K562 (cell line): ENCODE data around the gene IQGAP3. TPM values are rescaled to one million over a fixed set of nuclear protein-coding genes. Genes with fewer than 3 reads are reported as not detected.

Experiments
- ATAC-seq: fragments of 200-7000 bp; cut with Tn5 transposase; 3 replicates; pipeline ENCODE4 v1.9.1; 2020; ENCODE audit warnings: moderate library complexity
- BruUV-seq: library from RNA; stranded (reverse); fragments of 400-500 nt; replicated peaks from 2 replicates; lab custom pipeline; 2021; lab: Mats Ljungman, UMichigan
- CTCF ChIA-PET: fragments of 300-600 bp; formaldehyde crosslinking; extraction: SDS; loops from one replicate; lab custom pipeline; 2021; ENCODE audit warnings: low intra/inter-chr PET ratio; lab: Yijun Ruan, JAX
- POLR2A ChIA-PET: fragments of 300-600, 350-650 bp; sonication (Branson Sonifier 250); formaldehyde crosslinking; extraction: SDS; loops from one replicate; lab custom pipeline; 2021; ENCODE audit warnings: antibody characterized with exemption, inconsistent platforms; lab: Yijun Ruan, JAX
- DNase-seq, 4 experiments: peaks; one replicate each; pipeline versions ENCODE4 v3.0.0 to v3.0.0-alpha.2; 2011 to 2018; ENCODE audit warnings: low spot score in 3 of 4, mixed read lengths in 3 of 4; ENCODE audit errors: extremely low read depth in 1 of 4
- FAIRE-seq: peaks from 2 replicates; lab custom pipeline; 2011; peaks lifted over from hg19 to GRCh38; lab: Jason Lieb, UNC
- H2AFZ ChIP-seq: 2 replicates; pipeline ENCODE4 v1.6.0; 2011; ENCODE audit warnings: low read depth, low read length, control low read depth, inconsistent platforms
- H3K27ac ChIP-seq: fragments of 200-600 bp; 3 replicates; pipeline ENCODE4 v1.8.0; 2011; ENCODE audit warnings: low read depth, mild to moderate bottlenecking, control low read depth, inconsistent platforms, low read length, moderate library complexity, mixed read lengths; ENCODE audit errors: extremely low read depth
- H3K27me3 ChIP-seq, 2 experiments: fragments of 300-600 bp in 1 of 2; 2 replicates in 1 of 2; 3 replicates in 1 of 2; pipeline versions ENCODE4 v1.6.0 to v1.8.0; 2011; ENCODE audit warnings: inconsistent platforms in 2 of 2, low read length in 2 of 2, mild to moderate bottlenecking in 1 of 2, mixed read lengths in 1 of 2, moderate library complexity in 1 of 2; ENCODE audit not compliant: control insufficient read depth in 2 of 2, insufficient read depth in 2 of 2
- H3K36me3 ChIP-seq: fragments of 300-600 bp; 3 replicates; pipeline ENCODE4 v1.8.0; 2011; ENCODE audit warnings: mild to moderate bottlenecking, low read length, inconsistent platforms; ENCODE audit not compliant: control insufficient read depth, insufficient read depth
- H3K4me1 ChIP-seq, 2 experiments: fragments of 200-600 bp in 1 of 2; replicated peaks in 1 of 2; 2 replicates in 1 of 2; 3 replicates in 1 of 2; pipeline versions ENCODE4 v1.5.1 to v1.8.0; 2011; ENCODE audit warnings: inconsistent platforms in 2 of 2, low read length in 2 of 2, mild to moderate bottlenecking in 1 of 2, mixed read lengths in 1 of 2, moderate library complexity in 1 of 2; ENCODE audit not compliant: control insufficient read depth in 2 of 2, insufficient read depth in 2 of 2
- H3K4me2 ChIP-seq: 2 replicates; pipeline ENCODE4 v1.6.1; 2011; ENCODE audit warnings: low read length, control low read depth, inconsistent platforms, mixed read lengths; ENCODE audit not compliant: insufficient read depth
- H3K4me3 ChIP-seq: fragments of 200-600 bp; sonication (generic), shearing (Covaris generic); 2 replicates; pipeline ENCODE4 v1.5.1; 2016; ENCODE audit warnings: control low read depth, inconsistent platforms
- H3K79me2 ChIP-seq: fragments of 200-600 bp; 3 replicates; pipeline ENCODE4 v1.8.0; 2011; ENCODE audit warnings: low read length, inconsistent platforms; ENCODE audit not compliant: control insufficient read depth, insufficient read depth
- H3K9ac ChIP-seq, 2 experiments: 2 replicates each; pipeline versions ENCODE4 v1.6.0 to v1.6.1; 2011; ENCODE audit warnings: low read depth in 2 of 2, low read length in 2 of 2, control low read depth in 1 of 2, inconsistent platforms in 1 of 2, mild to moderate bottlenecking in 1 of 2, mixed read lengths in 1 of 2; ENCODE audit not compliant: insufficient read depth in 1 of 2
- H3K9me1 ChIP-seq: one replicate; pipeline ENCODE4 v1.6.0; 2011; ENCODE audit warnings: inconsistent platforms, mild to moderate bottlenecking, low read length, moderate library complexity; ENCODE audit not compliant: control insufficient read depth, insufficient read depth
- H3K9me3 ChIP-seq: replicated peaks from 2 replicates; pipeline ENCODE4 v1.5.1; 2011; ENCODE audit warnings: low read depth, low read length, inconsistent platforms; ENCODE audit not compliant: control insufficient read depth, insufficient read depth
- H4K20me1 ChIP-seq: replicated peaks from 2 replicates; pipeline ENCODE4 v1.6.1; 2011; ENCODE audit warnings: low read length, inconsistent platforms, mixed read lengths; ENCODE audit not compliant: control insufficient read depth, insufficient read depth
- CBFB ChIP-seq: sonication (generic); formaldehyde crosslinking; IDR thresholded peaks from 2 replicates; pipeline ENCODE4 v1.4.0; 2020; ENCODE audit warnings: mild to moderate bottlenecking, missing genetic modification reagents
- CEBPB ChIP-seq: fragments of 450-650 bp; IDR thresholded peaks from 2 replicates; pipeline ENCODE4 v1.6.1; 2016; ENCODE audit warnings: missing genetic modification characterization, missing compliant biosample characterization
- DNMT1 ChIP-seq: fragments of 450-650 bp; IDR thresholded peaks from 2 replicates; pipeline ENCODE4 v1.6.1; 2016; ENCODE audit warnings: antibody characterized with exemption, mild to moderate bottlenecking
- GABPA ChIP-seq: fragments of 200-800 bp; sonication (Bioruptor generic); conservative IDR thresholded peaks from 2 replicates; pipeline ENCODE4 v1.6.1; 2016; ENCODE audit warnings: low read depth, missing genetic modification characterization, missing compliant biosample characterization
- GATAD2B ChIP-seq: fragments of 450-650 bp; IDR thresholded peaks from 2 replicates; pipeline ENCODE4 v1.6.1; 2017; ENCODE audit warnings: mild to moderate bottlenecking, borderline replicate concordance
- HNRNPK ChIP-seq: fragments of 200-400 bp; formaldehyde crosslinking; IDR thresholded peaks from one replicate; pipeline ENCODE4 v1.6.1; 2018; ENCODE audit warnings: mild to moderate bottlenecking, low read depth, low read length; ENCODE audit not compliant: poor library complexity, severe bottlenecking
- JUN ChIP-seq, 2 experiments: sonication (generic) in 1 of 2; formaldehyde crosslinking in 1 of 2; IDR thresholded peaks; 2 replicates each; pipeline versions ENCODE4 v1.6.1 to v1.8.0; 2012 to 2022; ENCODE audit warnings: borderline replicate concordance in 2 of 2, mild to moderate bottlenecking in 2 of 2, improper control_type of control experiment in 1 of 2, low read depth in 1 of 2, low read length in 1 of 2, missing genetic modification reagents in 1 of 2
- MEF2D ChIP-seq: conservative IDR thresholded peaks from 2 replicates; pipeline ENCODE4 v1.6.1; 2016; ENCODE audit warnings: low read depth, missing genetic modification characterization, missing compliant biosample characterization
- SPI1 ChIP-seq: IDR thresholded peaks from 2 replicates; pipeline ENCODE4 v1.6.1; 2011; ENCODE audit warnings: low read depth, low read length, control low read depth, borderline replicate concordance
- TAF1 ChIP-seq: IDR thresholded peaks from 2 replicates; pipeline ENCODE4 v1.6.1; 2011; ENCODE audit warnings: mild to moderate bottlenecking, low read length, moderate library complexity; ENCODE audit not compliant: insufficient read depth, control insufficient read depth, severe bottlenecking; ENCODE audit errors: extremely low read depth
- ZBTB7A ChIP-seq: IDR thresholded peaks from 2 replicates; pipeline ENCODE4 v1.6.1; 2011; ENCODE audit warnings: low read depth, mild to moderate bottlenecking, low read length, moderate library complexity, borderline replicate concordance; ENCODE audit not compliant: control insufficient read depth
- ZKSCAN1 ChIP-seq: fragments of 150-350 bp; IDR thresholded peaks from 2 replicates; pipeline ENCODE4 v1.6.1; 2016; ENCODE audit warnings: low read depth, low read length
- ZNF253 ChIP-seq: fragments of 250-450 bp; sonication (Bioruptor Pico); conservative IDR thresholded peaks from 2 replicates; pipeline ENCODE4 v1.6.1; 2021; ENCODE audit warnings: mild to moderate bottlenecking
- whole genome bisulfite sequencing: fragments of 100-300 bp; shearing (Covaris generic); methylation state at CpG from one replicate; pipeline ENCODE4 v1.1.6; 2016; ENCODE audit warnings: low coverage, mixed read lengths; ENCODE audit not compliant: insufficient coverage; ENCODE audit errors: missing lambda C conversion rate; 5-methylcytosine and 5-hydroxymethylcytosine counted together
- in situ Hi-C: fragments of 300-500 bp; cut with MboI; formaldehyde crosslinking; loops from 4 replicates; pipeline ENCODE4 v1.15.0; 2018; ENCODE audit warnings: inconsistent platforms, mixed read lengths
- intact Hi-C: fragments of 100-400 bp; cut with micrococcal nuclease; formaldehyde crosslinking; loops from 2 replicates; pipeline ENCODE4 v1.14.2; 2022
- polyA plus RNA-seq, 8 experiments: library from polyadenylated mRNA; depleted of rRNA in 4 of 8; stranded (reverse) in 5 of 8; unstranded in 3 of 8; fragments of >200 nt; fragmentation: Nextera tagmentation in 2 of 8; fragmentation: Illumina TruSeq in 1 of 8; extraction: Ambion mirVana in 2 of 8; extraction: Trizol in 1 of 8; gene quantifications; 2 replicates each; pipeline versions ENCODE4 v1.2.1 to v1.2.3, GENCODE V29; 2011 to 2014; ENCODE audit warnings: inconsistent platforms in 1 of 8, missing spikeins in 1 of 8
- total RNA-seq, 7 experiments: library from RNA; depleted of rRNA in 6 of 7; stranded (reverse); fragments of >200 nt in 6 of 7; fragmentation: Illumina TruSeq in 2 of 7; extraction: Trizol in 2 of 7; gene quantifications; 2 replicates each; pipeline versions ENCODE4 v1.2.1 to v1.2.3, GENCODE V29; 2011 to 2021; ENCODE audit warnings: low replicate concordance in 1 of 7
- TF ChIP-seq, protein P1 (sequence below): sonication (generic); formaldehyde crosslinking; IDR thresholded peaks from 2 replicates; pipeline ENCODE4 v1.8.1; 2023; ENCODE audit warnings: mild to moderate bottlenecking, missing genetic modification reagents
- TF ChIP-seq, protein P2 (sequence below): fragments of 450-650 bp; IDR thresholded peaks from one replicate; pipeline ENCODE4 v1.6.1; 2018; ENCODE audit warnings: mild to moderate bottlenecking, moderate library complexity; ENCODE audit not compliant: partially characterized antibody

Gene IQGAP3
- total and polyA plus RNA-seq, 9 of the 15 experiments (the other 6 are each of a cell fraction or from before 2014, with no cell fraction given), result 1.4 to 16.6 (median 11.9) TPM

DNA sequence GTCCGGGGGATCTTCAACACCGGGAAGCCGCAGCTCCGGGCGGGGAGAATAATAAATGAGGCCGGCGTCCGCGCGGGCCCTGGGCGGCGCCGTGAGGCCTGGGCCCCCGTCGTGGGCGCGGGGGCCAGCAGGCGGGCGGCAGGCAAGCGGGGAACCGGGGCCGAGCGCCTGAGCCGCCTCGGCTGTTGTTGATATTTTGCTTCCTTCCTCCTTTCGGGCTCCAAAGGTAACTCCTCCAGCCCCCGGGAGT lies 71.9 kb downstream of the IQGAP3 start, which contains the start of gene MEF2D:
Gene MEF2D (minus strand): TSS at position 233 of the 250 bp plus-strand sequence. CDS start 17,483 bp downstream, outside the sequence.
- no peak for ATAC-seq
- FAIRE-seq, result no peak
- TF ChIP-seq ZNF253 (CRISPR knock-in tag), result no peak
- TF ChIP-seq, protein P1, sequence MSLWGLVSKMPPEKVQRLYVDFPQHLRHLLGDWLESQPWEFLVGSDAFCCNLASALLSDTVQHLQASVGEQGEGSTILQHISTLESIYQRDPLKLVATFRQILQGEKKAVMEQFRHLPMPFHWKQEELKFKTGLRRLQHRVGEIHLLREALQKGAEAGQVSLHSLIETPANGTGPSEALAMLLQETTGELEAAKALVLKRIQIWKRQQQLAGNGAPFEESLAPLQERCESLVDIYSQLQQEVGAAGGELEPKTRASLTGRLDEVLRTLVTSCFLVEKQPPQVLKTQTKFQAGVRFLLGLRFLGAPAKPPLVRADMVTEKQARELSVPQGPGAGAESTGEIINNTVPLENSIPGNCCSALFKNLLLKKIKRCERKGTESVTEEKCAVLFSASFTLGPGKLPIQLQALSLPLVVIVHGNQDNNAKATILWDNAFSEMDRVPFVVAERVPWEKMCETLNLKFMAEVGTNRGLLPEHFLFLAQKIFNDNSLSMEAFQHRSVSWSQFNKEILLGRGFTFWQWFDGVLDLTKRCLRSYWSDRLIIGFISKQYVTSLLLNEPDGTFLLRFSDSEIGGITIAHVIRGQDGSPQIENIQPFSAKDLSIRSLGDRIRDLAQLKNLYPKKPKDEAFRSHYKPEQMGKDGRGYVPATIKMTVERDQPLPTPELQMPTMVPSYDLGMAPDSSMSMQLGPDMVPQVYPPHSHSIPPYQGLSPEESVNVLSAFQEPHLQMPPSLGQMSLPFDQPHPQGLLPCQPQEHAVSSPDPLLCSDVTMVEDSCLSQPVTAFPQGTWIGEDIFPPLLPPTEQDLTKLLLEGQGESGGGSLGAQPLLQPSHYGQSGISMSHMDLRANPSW, result no peak
- no peak for TF ChIP-seq GABPA (tag)
- TF ChIP-seq SPI1, result 0 out of 2 replicates have a peak, but pooled peaks have one; percentile 20
- peak; percentile 32; the same call in 1 of the 2 replicates for TF ChIP-seq ZBTB7A
- no peak for TF ChIP-seq ZKSCAN1
- no peak for TF ChIP-seq MEF2D (tag)
- TF ChIP-seq HNRNPK, result no peak
- TF ChIP-seq CBFB (CRISPR knock-in tag), result no peak
- peak; percentile 66; the same call in 1 of the 2 replicates for TF ChIP-seq GATAD2B
- TF ChIP-seq DNMT1, result no peak
- no peak for TF ChIP-seq JUN (IDR thresholded peaks at IDR 0.05; ENCODE audit: borderline replicate concordance, low read depth, low read length)
- no peak for TF ChIP-seq JUN (CRISPR knock-in tag; IDR thresholded peaks at IDR 0.05; ENCODE audit: borderline replicate concordance)
- no peak for TF ChIP-seq CEBPB (tag)
- TF ChIP-seq, protein P2, sequence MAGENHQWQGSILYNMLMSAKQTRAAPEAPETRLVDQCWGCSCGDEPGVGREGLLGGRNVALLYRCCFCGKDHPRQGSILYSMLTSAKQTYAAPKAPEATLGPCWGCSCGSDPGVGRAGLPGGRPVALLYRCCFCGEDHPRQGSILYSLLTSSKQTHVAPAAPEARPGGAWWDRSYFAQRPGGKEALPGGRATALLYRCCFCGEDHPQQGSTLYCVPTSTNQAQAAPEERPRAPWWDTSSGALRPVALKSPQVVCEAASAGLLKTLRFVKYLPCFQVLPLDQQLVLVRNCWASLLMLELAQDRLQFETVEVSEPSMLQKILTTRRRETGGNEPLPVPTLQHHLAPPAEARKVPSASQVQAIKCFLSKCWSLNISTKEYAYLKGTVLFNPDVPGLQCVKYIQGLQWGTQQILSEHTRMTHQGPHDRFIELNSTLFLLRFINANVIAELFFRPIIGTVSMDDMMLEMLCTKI, result no peak
- peak; percentile 70 for TF ChIP-seq TAF1

More for the DNA sequence above, 71.9 kb downstream of the IQGAP3 start, which contains the start of gene MEF2D:
- no peak for DNase-seq
- peaks cover 51% of the 10 kb centered on the region for H3K79me2 ChIP-seq
- H3K27ac ChIP-seq, result peak within 1 kb of the TSS; percentile 97
- peak within 1 kb of the TSS; percentile 78 for H3K4me2 ChIP-seq
- in situ Hi-C loops (no loop called here), intact Hi-C loops (loop anchor here (1.0 to 5.0 kb wide), 3 partner anchors 11 to 163 kb away; partner anchors contain the start of genes CCT3 and TSACC)
- peak within 1 kb of the TSS; percentile 99 for H2AFZ ChIP-seq
- H3K4me1 ChIP-seq, result peaks cover 74 to 80% of the 10 kb centered on the region in 2 experiments
- H3K9ac ChIP-seq, result peak within 1 kb of the TSS; percentile 91 to 96
- peaks cover 7% of the 10 kb centered on the region for H3K9me1 ChIP-seq
- no peaks in the 10 kb centered on the region; a peak in 1 of 5 replicates for H3K27me3 ChIP-seq
- CTCF ChIA-PET, result interaction anchor here (1.1 kb wide), 1 partner anchor 107 kb away, joined by 3 read pairs; no protein-coding TSS in a partner anchor
- H3K4me3 ChIP-seq, result peak within 1 kb of the TSS; percentile 71
- peaks cover 26% of the 10 kb centered on the region for H4K20me1 ChIP-seq
- POLR2A ChIA-PET, result interaction anchor here (0.6 to 6.6 kb wide), 11 partner anchors 9 to 228 kb away, joined by 3 to 62 read pairs (median 4); partner anchors contain the start of genes ISG20L2 and METTL25B
- BruUV-seq, result no TSS peak
- no peaks in the 10 kb centered on the region for H3K9me3 ChIP-seq
- H3K36me3 ChIP-seq, result no peaks in the 10 kb centered on the region; the same call in 2 of the 3 replicates
- WGBS, result under 1% methylated on average over 27 of the region's 27 CpGs
